Nephron (organoid): ENCODE data around the gene ZNF516.

Experiments
- H3K27ac Mint-ChIP-seq, 3 experiments: 2 replicates each; pipeline ENCODE4 v1.8.0; 2020; ENCODE audit warnings: mixed read lengths in 3 of 3, mild to moderate bottlenecking in 2 of 3, moderate library complexity in 1 of 3
- H3K27me3 Mint-ChIP-seq: 2 replicates; pipeline ENCODE4 v1.8.0; 2021; ENCODE audit warnings: low read depth, mild to moderate bottlenecking, moderate library complexity, mixed read lengths
- H3K36me3 Mint-ChIP-seq: 2 replicates; pipeline ENCODE4 v1.8.0; 2020; ENCODE audit warnings: low read depth, mixed read lengths
- H3K4me1 Mint-ChIP-seq: 2 replicates; pipeline ENCODE4 v1.8.0; 2020; ENCODE audit warnings: mixed read lengths
- H3K4me3 Mint-ChIP-seq, 3 experiments: 2 replicates each; pipeline ENCODE4 v1.8.0; 2020; ENCODE audit warnings: mild to moderate bottlenecking in 3 of 3, mixed read lengths in 3 of 3, moderate library complexity in 2 of 3
- H3K9me3 Mint-ChIP-seq: 2 replicates; pipeline ENCODE4 v1.8.0; 2020; ENCODE audit warnings: mixed read lengths
- TF ChIP-seq, protein P1 (sequence below), 3 experiments: fragments of 200-600 bp; sonication (generic); IDR thresholded peaks; one replicate each; pipeline ENCODE4 v1.5.0; 2021; ENCODE audit warnings: antibody characterized with exemption in 3 of 3; ENCODE audit not compliant: unreplicated experiment in 3 of 3

Gene ZNF516

DNA sequence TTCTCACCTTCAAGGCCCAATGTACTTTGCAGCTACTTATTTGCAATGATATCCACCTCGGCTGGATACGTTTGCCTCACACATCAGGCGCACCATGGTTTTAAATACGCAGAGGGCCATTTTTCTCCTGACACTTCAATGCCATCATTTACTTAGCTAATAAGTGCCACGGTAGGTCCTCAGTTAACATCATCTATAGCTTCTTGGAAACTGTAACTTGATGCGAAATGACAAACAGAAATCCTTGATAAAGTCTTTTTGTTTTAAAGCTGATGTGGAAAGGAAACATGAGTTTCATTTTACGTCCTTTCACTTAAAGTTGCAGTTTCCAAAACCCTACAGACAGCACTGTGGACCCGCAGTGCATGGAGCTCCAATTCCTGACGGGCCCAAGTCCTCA is 37.1 kb downstream of the ZNF516 start:
- no peaks in the 10 kb centered on the region for H3K9me3 Mint-ChIP-seq
- H3K27ac Mint-ChIP-seq = no peak overlapping the region
- no peaks in the 10 kb centered on the region for H3K27me3 Mint-ChIP-seq
- no peak overlapping the region for H3K4me3 Mint-ChIP-seq
- H3K36me3 Mint-ChIP-seq = peaks cover 52% of the 10 kb centered on the region
- peaks cover 74% of the 10 kb centered on the region for H3K4me1 Mint-ChIP-seq
- TF ChIP-seq, protein P1, sequence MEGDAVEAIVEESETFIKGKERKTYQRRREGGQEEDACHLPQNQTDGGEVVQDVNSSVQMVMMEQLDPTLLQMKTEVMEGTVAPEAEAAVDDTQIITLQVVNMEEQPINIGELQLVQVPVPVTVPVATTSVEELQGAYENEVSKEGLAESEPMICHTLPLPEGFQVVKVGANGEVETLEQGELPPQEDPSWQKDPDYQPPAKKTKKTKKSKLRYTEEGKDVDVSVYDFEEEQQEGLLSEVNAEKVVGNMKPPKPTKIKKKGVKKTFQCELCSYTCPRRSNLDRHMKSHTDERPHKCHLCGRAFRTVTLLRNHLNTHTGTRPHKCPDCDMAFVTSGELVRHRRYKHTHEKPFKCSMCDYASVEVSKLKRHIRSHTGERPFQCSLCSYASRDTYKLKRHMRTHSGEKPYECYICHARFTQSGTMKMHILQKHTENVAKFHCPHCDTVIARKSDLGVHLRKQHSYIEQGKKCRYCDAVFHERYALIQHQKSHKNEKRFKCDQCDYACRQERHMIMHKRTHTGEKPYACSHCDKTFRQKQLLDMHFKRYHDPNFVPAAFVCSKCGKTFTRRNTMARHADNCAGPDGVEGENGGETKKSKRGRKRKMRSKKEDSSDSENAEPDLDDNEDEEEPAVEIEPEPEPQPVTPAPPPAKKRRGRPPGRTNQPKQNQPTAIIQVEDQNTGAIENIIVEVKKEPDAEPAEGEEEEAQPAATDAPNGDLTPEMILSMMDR (IDR thresholded peaks at IDR 0.05; ENCODE audit: unreplicated experiment in 3 of 3) = no peak

DNA sequence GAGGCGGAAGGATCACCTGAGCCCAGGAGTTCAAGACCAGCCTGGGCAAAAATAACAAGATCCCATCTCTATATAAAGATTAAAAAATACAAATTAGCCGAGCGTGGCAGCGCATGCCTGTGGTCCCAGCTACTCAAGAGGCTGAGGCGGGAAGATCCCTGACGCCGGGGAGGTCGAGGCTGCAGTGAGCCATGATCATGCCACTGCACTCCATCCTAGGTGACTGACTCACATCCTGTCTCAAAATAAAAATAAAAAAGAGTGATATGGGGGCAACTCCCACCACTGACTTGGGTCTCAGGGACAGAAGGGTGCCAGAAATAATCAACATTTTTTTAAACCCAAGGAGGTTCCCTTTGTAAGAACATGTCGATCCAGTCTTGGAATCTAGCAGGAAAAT is 37.6 kb downstream of the ZNF516 start:
- no peak overlapping the region for H3K4me3 Mint-ChIP-seq
- H3K4me1 Mint-ChIP-seq = peaks cover 74% of the 10 kb centered on the region
- no peaks in the 10 kb centered on the region for H3K9me3 Mint-ChIP-seq
- TF ChIP-seq, protein P1 (IDR thresholded peaks at IDR 0.05; ENCODE audit: unreplicated experiment in 3 of 3) = no peak
- H3K27me3 Mint-ChIP-seq = no peaks in the 10 kb centered on the region
- peak overlapping the region in 2 of 3 experiments; percentile 28 to 54 for H3K27ac Mint-ChIP-seq
- peaks cover 47% of the 10 kb centered on the region for H3K36me3 Mint-ChIP-seq

DNA sequence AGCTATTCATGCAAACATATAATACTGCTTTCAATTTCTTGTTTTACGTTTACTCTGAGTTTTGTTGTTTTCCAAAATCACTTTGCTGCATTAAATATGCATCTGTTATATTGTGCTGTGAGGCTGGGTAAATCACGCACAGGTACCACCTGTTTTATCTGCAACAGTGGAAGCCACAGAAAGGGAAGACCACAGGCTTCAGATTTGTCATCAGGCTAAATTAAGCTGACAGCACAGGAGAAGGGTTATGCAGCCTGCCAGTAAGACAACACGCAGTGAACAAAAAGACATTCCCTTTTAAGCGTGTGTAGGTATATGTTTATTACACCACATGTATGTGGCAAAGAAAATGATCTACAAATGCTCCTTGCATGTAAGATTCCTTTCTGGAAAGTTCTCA is 38.2 kb downstream of the ZNF516 start:
- peaks cover 75% of the 10 kb centered on the region for H3K4me1 Mint-ChIP-seq
- no peak overlapping the region for H3K4me3 Mint-ChIP-seq
- H3K36me3 Mint-ChIP-seq = peaks cover 41% of the 10 kb centered on the region
- peak overlapping the region in 1 of 3 experiments; percentile 54 for H3K27ac Mint-ChIP-seq
- TF ChIP-seq, protein P1 (IDR thresholded peaks at IDR 0.05; ENCODE audit: unreplicated experiment in 3 of 3) = no peak
- no peaks in the 10 kb centered on the region for H3K27me3 Mint-ChIP-seq
- no peaks in the 10 kb centered on the region for H3K9me3 Mint-ChIP-seq

DNA sequence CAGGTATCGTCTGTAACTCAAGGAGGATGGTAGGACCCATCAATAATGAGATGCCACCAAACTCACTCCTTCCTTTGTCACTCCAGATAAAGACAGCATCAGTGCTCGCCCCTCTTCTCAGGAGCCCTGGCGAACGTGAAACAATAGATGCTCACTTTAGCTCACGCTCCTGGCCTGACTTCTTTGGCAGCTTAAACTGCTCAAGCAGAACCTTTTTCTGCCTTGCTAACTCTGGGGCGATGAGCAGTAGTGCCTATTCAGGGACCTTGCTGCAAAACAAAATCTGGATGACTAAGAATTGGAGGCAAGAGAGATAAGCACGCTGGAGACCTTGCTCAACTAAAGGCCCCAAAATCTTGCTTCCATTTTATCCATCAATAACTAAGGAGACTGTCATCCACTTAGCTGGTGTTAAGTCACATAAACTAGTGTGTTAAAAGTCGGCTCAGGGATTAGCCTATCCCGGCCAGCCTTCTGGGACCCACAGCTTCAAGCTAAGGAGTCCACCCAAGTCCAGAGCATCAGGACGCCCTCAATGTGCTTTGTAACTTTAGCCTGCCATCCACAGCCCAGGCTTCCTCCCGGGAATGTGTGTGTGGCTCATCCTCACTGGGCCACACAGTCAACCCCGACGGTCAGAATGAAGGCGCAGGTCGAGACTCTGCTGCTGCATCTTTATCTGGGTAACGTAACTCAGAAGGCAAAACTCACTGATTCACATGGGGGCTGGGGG is 38.9 kb downstream of the ZNF516 start:
- H3K36me3 Mint-ChIP-seq = peaks cover 34% of the 10 kb centered on the region
- peak overlapping the region in 2 of 3 experiments; percentile 23 to 74 for H3K27ac Mint-ChIP-seq
- no peaks in the 10 kb centered on the region for H3K27me3 Mint-ChIP-seq
- H3K9me3 Mint-ChIP-seq = no peaks in the 10 kb centered on the region
- H3K4me3 Mint-ChIP-seq = no peak overlapping the region
- TF ChIP-seq, protein P1 (IDR thresholded peaks at IDR 0.05; ENCODE audit: unreplicated experiment in 3 of 3) = no peak
- H3K4me1 Mint-ChIP-seq = peaks cover 82% of the 10 kb centered on the region

DNA sequence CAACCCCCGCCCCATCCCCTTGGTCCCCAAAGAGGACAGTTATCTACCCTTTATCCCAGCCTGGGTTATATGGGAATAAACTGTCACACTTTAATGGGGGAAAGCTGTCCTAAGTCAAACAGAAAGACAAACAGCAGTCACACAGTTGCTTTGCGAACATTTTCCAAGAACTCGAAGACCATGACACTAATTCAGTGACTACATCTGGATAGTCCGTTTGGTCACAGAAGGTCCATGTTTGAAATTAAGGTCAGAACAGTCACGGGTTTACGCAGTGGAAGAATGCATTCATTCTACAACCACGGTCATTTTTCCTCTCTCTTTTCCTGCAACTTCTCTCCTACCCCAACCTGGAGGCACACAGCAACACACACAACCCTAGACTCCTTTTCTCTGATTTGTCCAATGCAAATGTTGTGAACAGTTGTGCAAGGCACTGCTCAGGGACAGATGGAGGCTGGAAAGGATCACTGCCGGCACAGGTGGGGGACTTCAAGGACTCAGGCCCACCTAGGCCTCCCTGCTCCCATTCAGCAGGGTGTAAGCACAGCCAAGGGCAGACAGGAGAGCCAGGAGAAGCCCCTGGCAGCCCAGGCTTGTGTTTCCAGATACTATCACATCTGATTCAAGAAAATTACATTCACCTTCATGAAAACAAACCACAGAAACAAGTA is 39.9 kb downstream of the ZNF516 start:
- peaks cover 85% of the 10 kb centered on the region for H3K4me1 Mint-ChIP-seq
- H3K4me3 Mint-ChIP-seq = peak overlapping the region in 1 of 3 experiments; percentile 26
- H3K36me3 Mint-ChIP-seq = peaks cover 27% of the 10 kb centered on the region
- TF ChIP-seq, protein P1 (IDR thresholded peaks at IDR 0.05; ENCODE audit: unreplicated experiment in 3 of 3) = no peak
- no peaks in the 10 kb centered on the region for H3K27me3 Mint-ChIP-seq
- H3K27ac Mint-ChIP-seq = peak overlapping the region; percentile 61 to 96 (median 74)
- no peaks in the 10 kb centered on the region for H3K9me3 Mint-ChIP-seq
